Suppressor macrophage treated with lipopolysaccharide for 1 hour (primary cell): ENCODE data around the gene RASEF.

Source experiments
- DNase-seq, 3 donors: peaks; one replicate each; pipeline ENCODE4 v3.0.0-alpha.2; 2020 to 2022

Gene RASEF

GRCh38 chr9:83056174-83056573, 6.8 kb downstream of the RASEF start:
- DNase-seq = no peak

- DNase-seq = no peak
Observed at GRCh38 chr9:83047839-83048775, 14.8 kb downstream of the RASEF start.

GRCh38 chr9:83043597-83043996, 19.3 kb downstream of the RASEF start:
- no peak for DNase-seq

GRCh38 chr9:83041771-83042170, 21.2 kb downstream of the RASEF start:
- no peak for DNase-seq

- no peak for DNase-seq
Observed at GRCh38 chr9:83039303-83039702, 23.6 kb downstream of the RASEF start.

GRCh38 chr9:83036043-83036442, 26.9 kb downstream of the RASEF start:
- no peak for DNase-seq

GRCh38 chr9:83035143-83035542, 27.8 kb downstream of the RASEF start:
- no peak for DNase-seq

GRCh38 chr9:83034587-83034986, 28.4 kb downstream of the RASEF start:
- no peak for DNase-seq

GRCh38 chr9:83034026-83034425, 28.9 kb downstream of the RASEF start:
- no peak for DNase-seq

GRCh38 chr9:83032065-83032625, 30.8 kb downstream of the RASEF start:
- DNase-seq = no peak

- no peak for DNase-seq
Observed at GRCh38 chr9:83030391-83031107, 32.4 kb downstream of the RASEF start.

GRCh38 chr9:83029531-83030137, 33.3 kb downstream of the RASEF start:
- DNase-seq = no peak

- DNase-seq = no peak
Observed at GRCh38 chr9:83027153-83027891, 35.6 kb downstream of the RASEF start.

- DNase-seq = no peak
Observed at GRCh38 chr9:83024506-83025125, 38.3 kb downstream of the RASEF start.

GRCh38 chr9:83023151-83023550, 39.8 kb downstream of the RASEF start:
- no peak for DNase-seq

GRCh38 chr9:83020864-83021263, 42.1 kb downstream of the RASEF start:
- DNase-seq = no peak

- no peak for DNase-seq
Observed at GRCh38 chr9:83020327-83020726, 42.6 kb downstream of the RASEF start.

- no peak for DNase-seq
Observed at GRCh38 chr9:83019246-83019645, 43.7 kb downstream of the RASEF start.

GRCh38 chr9:83015897-83016296, 47.0 kb downstream of the RASEF start:
- no peak for DNase-seq

- DNase-seq = no peak
Observed at GRCh38 chr9:83013867-83014605, 48.9 kb downstream of the RASEF start.
